Activated B cell treated with CpG ODN at 0.5 μM for 24 hours (primary cell): ENCODE results near the gene RUVBL2. TPM values are rescaled to one million over a fixed set of nuclear protein-coding genes. Genes with fewer than 3 reads are reported as not detected.
A peak's percentile ranks its signal among the peaks of the same experiment; 100 is the strongest.

ENCODE experiments used
- ATAC-seq: fragments of 200-7000 bp; cut with Tn5 transposase; one replicate; pipeline ENCODE4 v1.10.0; 2021; ENCODE audit warnings: low read depth, mild to moderate bottlenecking, moderate library complexity
- CTCF ChIA-PET: fragments of 350-600 bp; sonication (Branson Sonifier 250); formaldehyde crosslinking; loops from one replicate; lab custom pipeline; 2021; ENCODE audit warnings: antibody characterized with exemption; lab: Charles Lee
- POLR2A ChIA-PET: fragments of 350-600 bp; sonication (Branson Sonifier 250); formaldehyde crosslinking; loops from one replicate; lab custom pipeline; 2021; ENCODE audit warnings: antibody characterized with exemption; lab: Charles Lee
- DNase-seq: peaks from one replicate; pipeline ENCODE4 v3.0.0; 2022
- H3K27ac Mint-ChIP-seq: one replicate; pipeline ENCODE4 v1.8.0; 2020; ENCODE audit warnings: mixed read lengths
- H3K27me3 Mint-ChIP-seq: one replicate; pipeline ENCODE4 v1.8.0; 2021; ENCODE audit warnings: mixed read lengths
- H3K36me3 Mint-ChIP-seq: one replicate; pipeline ENCODE4 v1.8.0; 2021; ENCODE audit warnings: low read depth, mixed read lengths
- H3K4me1 Mint-ChIP-seq: one replicate; pipeline ENCODE4 v1.8.0; 2021; ENCODE audit warnings: mixed read lengths
- H3K4me3 Mint-ChIP-seq: one replicate; pipeline ENCODE4 v1.8.0; 2020; ENCODE audit warnings: mild to moderate bottlenecking, mixed read lengths
- H3K9me3 Mint-ChIP-seq: one replicate; pipeline ENCODE4 v1.8.0; 2020; ENCODE audit warnings: mixed read lengths
- intact Hi-C: fragments of 100-400 bp; cut with micrococcal nuclease; formaldehyde crosslinking; loops from one replicate; pipeline ENCODE4 v1.15.1; 2024
- total RNA-seq: library from RNA; stranded (reverse); gene quantifications from 2 replicates; pipeline ENCODE4 v1.2.3, GENCODE V29; 2022
- TF ChIP-seq, protein P1 (sequence below): fragments of 200-600 bp; IDR thresholded peaks from one replicate; pipeline ENCODE4 v1.8.0; 2022; ENCODE audit warnings: antibody characterized with exemption, mild to moderate bottlenecking

Gene RUVBL2
- total RNA-seq, 1 donor from 2014 or later: 75.6 TPM

DNA sequence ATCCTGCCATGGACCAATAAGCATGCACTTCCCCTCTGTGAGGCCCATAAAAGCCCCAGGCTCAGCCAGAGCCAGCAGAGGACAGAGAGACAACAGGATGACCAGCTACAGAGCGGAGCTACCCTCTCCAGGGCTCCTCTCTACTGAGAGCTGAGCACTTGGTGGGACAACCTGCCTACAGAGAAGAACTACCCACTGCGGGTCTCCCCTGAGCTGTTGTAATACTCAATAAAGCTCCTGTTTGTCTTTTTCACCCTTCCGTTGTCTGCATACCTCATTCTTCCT, 46.5 kb upstream of the RUVBL2 start:
- no peak for DNase-seq
- intact Hi-C loops: no loop called here
- Mint-ChIP-seq H3K27ac (no peak overlapping the region), H3K4me3 (no peak overlapping the region), H3K36me3 (no peaks in the 10 kb centered on the region), H3K4me1 (no peaks in the 10 kb centered on the region), H3K9me3 (peaks cover 3% of the 10 kb centered on the region), H3K27me3 (no peaks in the 10 kb centered on the region)
- ChIA-PET POLR2A (no interaction called here), CTCF (no interaction called here)
- TF ChIP-seq, protein P1, sequence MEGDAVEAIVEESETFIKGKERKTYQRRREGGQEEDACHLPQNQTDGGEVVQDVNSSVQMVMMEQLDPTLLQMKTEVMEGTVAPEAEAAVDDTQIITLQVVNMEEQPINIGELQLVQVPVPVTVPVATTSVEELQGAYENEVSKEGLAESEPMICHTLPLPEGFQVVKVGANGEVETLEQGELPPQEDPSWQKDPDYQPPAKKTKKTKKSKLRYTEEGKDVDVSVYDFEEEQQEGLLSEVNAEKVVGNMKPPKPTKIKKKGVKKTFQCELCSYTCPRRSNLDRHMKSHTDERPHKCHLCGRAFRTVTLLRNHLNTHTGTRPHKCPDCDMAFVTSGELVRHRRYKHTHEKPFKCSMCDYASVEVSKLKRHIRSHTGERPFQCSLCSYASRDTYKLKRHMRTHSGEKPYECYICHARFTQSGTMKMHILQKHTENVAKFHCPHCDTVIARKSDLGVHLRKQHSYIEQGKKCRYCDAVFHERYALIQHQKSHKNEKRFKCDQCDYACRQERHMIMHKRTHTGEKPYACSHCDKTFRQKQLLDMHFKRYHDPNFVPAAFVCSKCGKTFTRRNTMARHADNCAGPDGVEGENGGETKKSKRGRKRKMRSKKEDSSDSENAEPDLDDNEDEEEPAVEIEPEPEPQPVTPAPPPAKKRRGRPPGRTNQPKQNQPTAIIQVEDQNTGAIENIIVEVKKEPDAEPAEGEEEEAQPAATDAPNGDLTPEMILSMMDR: no peak
- no peak for ATAC-seq

DNA sequence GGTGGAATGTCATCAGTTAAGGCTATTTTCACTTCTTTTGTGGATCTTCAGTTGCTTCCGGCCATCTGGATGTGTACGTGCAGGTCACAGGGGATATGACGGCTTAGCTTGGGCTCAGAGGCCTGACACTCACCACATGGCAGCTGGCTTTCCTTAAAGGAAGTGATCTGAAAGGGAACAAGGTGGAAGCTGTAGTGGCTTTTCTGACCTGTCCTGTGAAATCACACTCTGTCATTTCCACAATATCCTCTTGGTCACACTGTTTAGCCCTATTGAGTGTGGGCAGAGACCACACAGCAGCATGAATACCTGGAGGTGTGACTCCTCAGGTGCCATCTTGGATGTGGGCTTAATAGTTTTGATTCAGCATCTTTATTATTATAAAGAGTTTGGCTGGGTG, 43.5 kb upstream of the RUVBL2 start:
- DNase-seq (no peak), ATAC-seq (no peak)
- intact Hi-C loops: no loop called here
- Mint-ChIP-seq H3K4me3 (no peak overlapping the region), H3K36me3 (no peaks in the 10 kb centered on the region), H3K27me3 (no peaks in the 10 kb centered on the region), H3K27ac (no peak overlapping the region), H3K9me3 (peaks cover 3% of the 10 kb centered on the region), H3K4me1 (peaks cover 5% of the 10 kb centered on the region)
- ChIA-PET CTCF (no interaction called here), POLR2A (no interaction called here)
- TF ChIP-seq, protein P1: no peak

DNA sequence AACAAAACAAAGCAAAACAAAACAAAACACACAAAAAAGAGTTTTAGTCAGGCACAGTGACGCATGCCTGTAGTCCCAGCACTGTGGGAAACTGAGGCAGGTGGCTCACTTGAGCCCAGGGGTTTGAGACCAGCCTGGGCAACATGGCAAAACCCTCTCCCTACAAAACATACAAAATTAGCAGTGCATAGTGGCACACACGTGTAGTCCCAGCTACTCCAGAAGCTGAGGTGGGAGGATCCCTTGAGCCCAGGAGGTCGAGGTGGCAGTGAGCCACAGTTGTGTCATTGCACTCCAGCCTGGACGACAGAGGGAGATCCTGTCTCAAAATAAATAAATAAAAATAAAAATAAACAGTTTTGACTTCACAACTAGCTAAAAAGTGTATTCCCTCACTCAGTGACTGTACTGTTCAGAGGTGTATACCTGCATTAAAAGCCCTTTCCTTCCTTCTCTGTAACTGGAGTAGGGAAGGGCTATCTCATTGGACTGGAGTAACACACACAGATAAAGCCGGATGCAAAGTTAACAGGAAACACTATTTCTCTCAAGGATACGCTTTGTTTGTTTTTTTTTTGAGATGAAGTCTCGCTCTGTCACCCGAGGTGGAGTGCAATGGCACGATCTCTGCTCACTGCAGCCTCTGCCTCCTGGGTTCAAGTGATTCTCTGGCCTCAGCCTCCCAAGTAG, 42.7 kb upstream of the RUVBL2 start:
- ChIA-PET POLR2A (interaction anchor here (0.6 kb wide), 1 partner anchor 865 kb away, joined by 3 read pairs; no protein-coding TSS in a partner anchor), CTCF (no interaction called here)
- TF ChIP-seq, protein P1: no peak
- peaks cover 4% of the 10 kb centered on the region for H3K36me3 Mint-ChIP-seq
- no peak overlapping the region for H3K4me3 Mint-ChIP-seq
- intact Hi-C loops: no loop called here
- peaks cover 3% of the 10 kb centered on the region for H3K9me3 Mint-ChIP-seq
- ATAC-seq (no peak), DNase-seq (no peak)
- H3K27ac Mint-ChIP-seq: no peak overlapping the region
- no peaks in the 10 kb centered on the region for H3K27me3 Mint-ChIP-seq
- peaks cover 13% of the 10 kb centered on the region for H3K4me1 Mint-ChIP-seq

DNA sequence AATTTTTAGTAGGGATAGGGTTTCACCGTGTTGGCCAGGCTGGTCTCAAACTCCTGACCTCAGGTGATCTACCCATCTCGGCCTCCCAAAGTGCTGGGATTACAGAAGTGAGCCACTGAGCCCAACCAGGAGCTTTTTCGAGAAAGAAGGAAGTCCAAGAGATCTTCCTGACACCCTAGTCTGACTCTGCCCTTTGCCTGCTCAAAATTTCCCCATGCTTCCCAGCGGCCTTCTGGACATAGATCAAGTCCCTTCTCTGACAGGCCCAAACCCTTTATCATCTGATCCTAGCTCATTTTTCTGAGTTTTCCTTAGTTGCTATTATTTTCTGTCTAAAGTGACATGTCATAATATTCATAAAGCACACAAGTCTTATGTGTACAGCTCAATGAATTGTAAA, 40.5 kb upstream of the RUVBL2 start:
- TF ChIP-seq, protein P1: no peak
- intact Hi-C loops: no loop called here
- H3K4me3 Mint-ChIP-seq: no peak overlapping the region
- peaks cover 21% of the 10 kb centered on the region for H3K36me3 Mint-ChIP-seq
- no peaks in the 10 kb centered on the region for H3K27me3 Mint-ChIP-seq
- ATAC-seq (no peak), DNase-seq (no peak)
- CTCF ChIA-PET: no interaction called here
- peaks cover 24% of the 10 kb centered on the region for H3K4me1 Mint-ChIP-seq
- H3K9me3 Mint-ChIP-seq: no peaks in the 10 kb centered on the region
- no peak overlapping the region for H3K27ac Mint-ChIP-seq
- POLR2A ChIA-PET: interaction anchor here (0.5 to 4.0 kb wide), 6 partner anchors 12 to 140 kb away, joined by 3 to 43 read pairs (median 4); partner anchors contain the start of genes FTL and PPP1R15A

DNA sequence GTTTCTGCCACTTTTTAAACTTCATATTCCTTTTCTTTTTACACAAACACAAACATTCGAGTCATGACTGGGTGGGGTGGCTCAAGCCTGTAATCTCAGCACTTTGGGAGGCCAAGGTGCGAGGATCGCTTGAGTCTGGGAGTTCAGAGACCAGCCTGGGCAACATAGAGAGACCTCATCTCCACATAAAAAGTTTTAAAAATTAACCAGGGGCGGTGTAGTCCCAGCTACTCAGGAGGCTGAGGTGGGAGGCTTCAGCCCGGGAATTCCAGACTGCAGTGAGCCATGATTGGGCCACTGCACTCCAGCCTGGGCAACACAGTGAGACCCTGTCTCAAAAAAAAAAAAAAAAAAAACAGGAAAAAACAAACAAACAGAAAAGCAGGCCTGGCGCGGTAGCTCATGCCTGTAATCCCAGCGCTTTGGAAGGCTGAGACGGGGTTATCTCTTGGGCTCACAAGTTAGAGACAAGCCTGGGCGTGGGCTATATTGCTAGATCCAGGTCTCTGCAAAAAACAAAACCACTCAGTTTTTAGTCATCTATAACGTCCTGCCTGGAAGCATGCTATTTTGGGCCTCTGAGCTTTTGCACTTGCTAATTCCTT, 39.6 kb upstream of the RUVBL2 start:
- ChIA-PET CTCF (interaction anchor here (1.1 to 1.7 kb wide), 2 partner anchors 17 to 20 kb away, joined by 3 to 6 read pairs; no protein-coding TSS in a partner anchor), POLR2A (interaction anchor here (0.6 to 4.0 kb wide), 8 partner anchors 8 to 115 kb away, joined by 3 to 43 read pairs (median 8); partner anchors contain the start of genes FTL, PPP1R15A and RUVBL2)
- intact Hi-C loops: loop anchor here (1.0 to 2.0 kb wide), 4 partner anchors 11 to 54 kb away; partner anchors contain the start of genes DHDH, FTL, GYS1 and NUCB1
- no peaks in the 10 kb centered on the region for H3K27me3 Mint-ChIP-seq
- DNase-seq (no peak), ATAC-seq (no peak)
- H3K27ac Mint-ChIP-seq: peak overlapping the region; percentile 87
- H3K4me3 Mint-ChIP-seq: peak overlapping the region; percentile 91
- TF ChIP-seq, protein P1: no peak
- peaks cover 23% of the 10 kb centered on the region for H3K36me3 Mint-ChIP-seq
- H3K4me1 Mint-ChIP-seq: peaks cover 26% of the 10 kb centered on the region
- no peaks in the 10 kb centered on the region for H3K9me3 Mint-ChIP-seq
